ENCODE measurements around the gene CAMTA1.

GRCh38 chr1:6870571-6870970 is 85.3 kb downstream of the CAMTA1 start:
- TF ChIP-seq CTCF (IDR thresholded peaks at IDR 0.05; ENCODE audit: insufficient read depth, low read depth, low read length), result no peak
- no peak for TF ChIP-seq EZH2 (IDR thresholded peaks at IDR 0.05; ENCODE audit: insufficient read depth, low read length)

Data from astrocyte (in vitro differentiated cells and primary cell).